HG02870 (cell line): ENCODE data around the gene BICRA.

Experiments
- ATAC-seq: cut with Tn5 transposase; IDR thresholded peaks from one replicate; pipeline ENCODE4 v1.9.1; 2021; ENCODE audit warnings: mild to moderate bottlenecking, moderate library complexity; ENCODE audit not compliant: unreplicated experiment

Gene BICRA

DNA sequence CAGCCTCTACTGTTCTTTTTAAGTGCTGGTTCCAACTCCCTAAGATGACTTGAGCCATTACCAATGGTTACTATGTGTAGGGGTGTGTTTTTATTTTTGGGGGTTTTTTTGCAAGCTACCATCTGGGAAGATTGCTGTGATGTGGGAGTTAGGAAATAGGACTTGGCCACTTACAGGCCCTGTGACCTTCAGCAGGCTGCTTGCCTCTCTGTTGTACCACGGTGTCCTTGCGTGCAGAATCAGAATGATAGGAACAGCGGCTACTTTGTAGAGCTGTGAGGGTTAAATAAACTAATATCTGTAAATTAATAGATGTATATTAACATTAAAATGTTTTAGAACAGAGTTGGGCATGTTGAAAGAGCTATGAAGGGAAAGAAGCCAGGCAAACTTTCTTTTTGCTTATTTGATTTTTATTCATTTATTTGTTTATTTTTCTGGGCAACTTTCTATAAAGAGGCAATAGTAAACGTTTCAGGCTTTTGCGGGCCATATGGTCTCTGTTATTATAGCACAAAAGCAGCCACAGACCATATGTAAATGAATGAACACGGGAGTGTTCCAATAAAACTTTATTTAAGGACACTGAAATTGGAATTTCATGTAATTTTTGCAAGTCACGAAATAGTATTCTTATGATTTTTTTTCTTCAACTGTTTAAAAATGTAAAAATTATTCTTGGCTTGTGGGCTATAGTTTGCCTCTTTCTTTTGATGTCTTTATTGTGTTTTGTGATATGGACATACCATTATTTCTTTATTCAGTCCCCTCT, 77.9 kb downstream of the BICRA start:
- ATAC-seq = no peak

DNA sequence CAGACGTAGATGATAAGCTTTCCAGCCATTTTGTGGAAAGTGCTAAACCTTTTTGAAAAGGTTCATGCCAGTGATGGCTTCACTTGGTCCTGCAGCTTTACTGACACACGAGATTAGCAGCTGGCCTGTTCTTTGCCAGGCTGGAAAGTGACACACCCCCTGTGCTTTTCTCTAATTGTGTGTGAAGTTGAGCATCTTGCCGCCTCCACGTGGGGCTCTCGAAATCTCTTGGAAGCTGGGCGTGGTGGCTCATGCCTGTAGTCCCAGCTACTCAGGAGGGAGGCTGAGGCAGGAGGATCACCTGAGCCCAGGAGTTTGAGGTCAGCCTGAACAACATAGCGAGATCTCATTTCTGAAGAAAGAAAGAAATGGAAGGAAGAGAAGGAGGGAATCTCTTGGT, 79.0 kb downstream of the BICRA start:
- no peak for ATAC-seq

DNA sequence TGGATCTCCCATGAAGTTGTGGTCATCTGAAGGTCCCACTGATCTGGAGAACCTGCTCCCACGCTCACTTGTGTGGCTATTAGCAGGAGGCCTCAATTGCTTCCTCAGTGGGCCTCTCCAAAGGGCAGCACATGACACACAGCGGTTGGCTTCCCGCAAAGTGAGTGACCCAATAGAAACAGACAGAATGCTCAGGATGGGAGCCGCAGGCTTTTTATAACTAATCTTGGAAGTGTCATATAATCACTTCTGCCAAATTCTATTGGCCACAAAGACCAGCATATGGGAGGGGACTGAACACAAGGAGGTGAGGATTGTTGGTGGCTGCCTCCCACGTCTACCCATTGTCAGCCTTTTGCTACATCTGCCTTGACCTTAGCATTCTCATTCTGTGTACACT, 82.2 kb downstream of the BICRA start:
- no peak for ATAC-seq

DNA sequence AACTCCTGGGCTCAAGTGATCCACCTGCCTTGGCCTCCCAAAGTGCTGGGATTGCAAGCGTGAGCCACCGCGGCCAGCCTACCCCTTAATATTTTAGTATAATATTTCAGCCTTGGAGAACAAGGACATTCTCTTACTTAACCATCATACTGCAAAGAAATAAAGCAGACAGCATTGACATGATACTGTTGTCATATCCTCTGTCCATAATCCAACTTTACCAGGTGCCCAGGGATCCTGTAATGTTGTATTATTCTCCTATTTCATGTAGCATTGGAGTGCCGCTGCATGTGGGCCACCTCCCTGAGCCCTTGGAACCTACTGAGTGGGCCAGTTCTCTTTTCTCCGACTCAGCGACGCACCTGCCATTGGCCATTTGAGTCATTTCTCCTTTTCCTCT, 82.8 kb downstream of the BICRA start:
- ATAC-seq = no peak

DNA sequence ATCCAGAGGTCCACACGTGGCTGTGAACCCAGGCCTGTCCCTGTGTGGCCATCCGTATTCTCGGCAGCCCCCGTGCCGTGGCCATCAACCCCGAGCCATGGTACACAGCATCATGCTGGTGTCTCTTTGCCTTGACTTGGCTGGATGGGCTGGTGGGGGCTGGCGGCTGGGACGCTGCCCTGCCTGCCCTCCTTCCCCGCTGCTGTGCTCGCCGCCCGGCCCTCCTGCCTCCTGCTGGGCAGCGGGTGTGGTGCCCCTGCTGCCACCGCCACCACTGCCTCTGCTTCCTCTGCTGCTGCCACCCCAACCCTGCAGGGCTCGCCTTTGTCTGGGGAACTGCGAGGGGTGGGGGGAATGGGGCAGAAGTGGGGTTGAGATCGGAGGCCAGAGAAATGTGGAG, 84.6 kb downstream of the BICRA start:
- no peak for ATAC-seq

DNA sequence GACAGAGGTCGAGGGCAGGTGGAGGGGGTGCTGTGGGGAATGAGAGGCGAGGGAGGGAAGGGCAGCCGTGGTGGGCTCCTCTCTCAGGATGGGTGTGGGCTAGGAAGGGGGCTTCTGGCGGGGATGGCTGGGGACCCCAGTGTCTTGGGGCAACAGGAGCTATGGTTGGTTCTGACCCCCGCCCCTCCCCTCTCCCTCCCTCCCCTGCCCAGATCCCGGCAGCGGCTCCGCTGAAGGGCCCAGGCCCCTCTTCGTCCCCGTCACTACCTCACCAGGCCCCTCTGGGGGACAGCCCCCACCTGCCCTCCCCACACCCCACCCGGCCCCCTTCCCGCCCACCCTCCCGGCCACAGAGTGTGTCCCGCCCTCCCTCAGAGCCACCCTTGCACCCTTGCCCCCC, 85.0 kb downstream of the BICRA start:
- ATAC-seq = no peak

DNA sequence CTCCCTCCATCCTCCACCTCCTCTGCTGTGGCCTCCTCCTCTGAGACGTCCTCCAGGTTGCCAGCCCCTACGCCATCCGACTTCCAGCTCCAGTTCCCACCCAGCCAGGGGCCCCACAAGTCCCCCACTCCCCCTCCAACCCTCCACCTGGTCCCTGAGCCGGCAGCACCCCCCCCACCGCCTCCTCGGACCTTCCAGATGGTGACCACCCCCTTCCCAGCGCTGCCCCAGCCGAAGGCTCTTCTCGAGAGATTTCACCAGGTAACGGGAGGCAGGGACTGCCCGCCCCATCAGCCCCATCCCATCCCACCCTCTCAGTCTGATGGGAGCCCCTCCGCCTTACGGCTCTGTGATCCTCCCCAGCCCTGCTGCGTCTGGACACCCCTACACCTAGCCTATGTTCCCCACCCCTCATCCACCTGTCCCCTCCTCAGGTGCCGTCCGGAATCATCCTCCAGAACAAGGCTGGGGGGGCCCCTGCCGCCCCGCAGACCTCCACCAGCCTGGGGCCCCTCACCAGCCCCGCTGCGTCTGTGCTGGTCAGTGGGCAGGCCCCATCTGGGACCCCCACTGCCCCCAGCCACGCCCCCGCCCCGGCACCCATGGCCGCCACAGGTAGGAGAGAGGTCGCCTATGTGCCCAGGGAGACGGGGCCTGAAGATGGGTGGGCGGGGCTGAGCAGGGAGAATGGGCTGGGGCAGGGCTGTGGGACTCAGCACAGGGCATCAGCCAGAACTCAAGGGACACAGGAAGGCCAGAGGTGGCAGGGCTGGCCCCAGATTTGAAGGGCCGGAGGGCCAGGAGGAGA, 85.7 kb downstream of the BICRA start:
- ATAC-seq = no peak

DNA sequence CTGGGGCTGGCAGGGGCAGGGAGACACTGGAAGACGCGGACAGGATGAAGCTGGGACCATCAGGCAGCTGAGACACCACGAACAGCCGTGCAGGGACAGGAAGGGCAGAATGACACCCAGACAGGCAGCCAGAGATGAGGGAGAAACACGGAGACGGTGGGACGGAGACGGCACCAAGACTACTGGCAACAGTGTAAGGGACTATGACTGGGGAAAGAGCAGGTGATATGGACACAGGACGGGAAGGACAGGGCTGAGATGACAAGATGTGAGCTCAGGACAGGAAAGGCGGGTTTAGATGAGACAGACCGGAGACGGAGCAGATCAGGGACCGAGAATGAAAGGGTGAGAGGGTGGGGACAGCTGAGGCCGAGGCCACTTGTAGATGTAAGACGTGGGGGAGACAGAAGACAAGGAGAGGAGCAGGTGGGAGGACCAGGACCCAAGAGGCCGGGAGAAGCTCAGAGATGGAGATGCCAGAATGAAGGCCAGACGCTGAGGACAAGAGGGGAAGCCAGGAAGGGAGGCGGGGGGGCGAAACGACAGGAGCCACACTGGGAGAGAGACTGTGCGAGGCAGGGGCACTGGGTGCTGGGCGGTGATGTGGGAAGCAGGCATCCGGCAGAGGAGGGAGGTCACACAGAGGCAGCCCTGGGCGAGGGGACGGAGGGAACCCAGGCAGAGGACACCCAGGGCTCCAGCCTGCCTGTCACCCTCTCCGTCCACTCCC, 86.8 kb downstream of the BICRA start:
- ATAC-seq = no peak

DNA sequence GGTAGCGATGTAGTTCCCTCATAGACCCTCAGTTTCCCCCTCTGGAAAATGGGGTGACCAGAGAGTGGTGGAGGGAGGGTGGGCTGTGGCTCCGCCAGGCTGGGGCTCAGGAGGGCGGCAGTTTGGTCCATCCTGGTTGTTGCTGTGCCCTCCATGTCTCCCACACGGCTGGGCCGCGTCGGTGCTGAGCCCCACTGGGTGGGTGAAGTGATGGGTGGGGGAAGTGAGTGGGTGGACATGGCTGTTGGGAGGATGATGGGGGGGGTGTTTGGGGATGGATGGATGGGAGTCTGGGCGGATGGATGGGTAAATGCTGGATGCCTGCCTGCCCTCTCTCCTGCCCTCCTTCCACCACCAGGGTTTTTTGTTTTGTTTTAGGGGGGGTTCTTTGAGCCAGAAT, 87.7 kb downstream of the BICRA start:
- no peak for ATAC-seq

DNA sequence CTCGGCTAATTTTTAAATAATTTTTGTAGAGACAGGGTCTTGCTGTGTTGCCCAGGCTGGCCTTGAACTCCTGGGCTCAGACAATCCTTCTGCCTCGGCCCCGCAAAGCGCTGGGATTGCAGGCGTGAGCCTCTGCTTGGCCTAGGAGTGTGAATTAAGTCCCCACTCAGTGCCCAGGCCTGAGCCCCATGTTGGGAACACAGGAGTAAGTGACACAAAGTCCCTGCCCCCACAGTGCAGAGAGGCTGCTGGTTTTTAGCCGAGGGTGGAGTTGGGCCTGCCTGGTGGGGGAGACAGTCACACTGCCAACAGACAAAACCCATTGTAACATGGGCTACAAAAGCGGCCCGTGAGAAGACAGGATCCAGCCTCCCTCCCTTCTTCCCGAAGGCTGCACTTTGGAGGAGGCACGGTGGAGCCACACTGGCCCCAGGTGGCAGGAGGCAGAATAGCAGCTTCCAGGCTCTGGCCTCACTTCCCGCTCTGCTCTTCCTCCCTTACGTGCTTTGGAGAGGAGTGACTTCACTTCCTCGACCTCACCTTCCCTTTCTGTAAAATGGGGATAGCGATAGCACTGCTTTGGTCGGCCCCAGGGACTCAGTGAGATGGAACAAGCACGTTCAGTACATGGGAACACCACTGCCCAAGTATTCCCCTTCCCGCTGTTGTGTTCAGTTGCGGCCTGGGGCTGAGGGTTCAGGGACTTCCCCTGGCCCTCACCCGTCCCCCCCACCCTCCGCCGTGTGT, 89.1 kb downstream of the BICRA start:
- no peak for ATAC-seq

DNA sequence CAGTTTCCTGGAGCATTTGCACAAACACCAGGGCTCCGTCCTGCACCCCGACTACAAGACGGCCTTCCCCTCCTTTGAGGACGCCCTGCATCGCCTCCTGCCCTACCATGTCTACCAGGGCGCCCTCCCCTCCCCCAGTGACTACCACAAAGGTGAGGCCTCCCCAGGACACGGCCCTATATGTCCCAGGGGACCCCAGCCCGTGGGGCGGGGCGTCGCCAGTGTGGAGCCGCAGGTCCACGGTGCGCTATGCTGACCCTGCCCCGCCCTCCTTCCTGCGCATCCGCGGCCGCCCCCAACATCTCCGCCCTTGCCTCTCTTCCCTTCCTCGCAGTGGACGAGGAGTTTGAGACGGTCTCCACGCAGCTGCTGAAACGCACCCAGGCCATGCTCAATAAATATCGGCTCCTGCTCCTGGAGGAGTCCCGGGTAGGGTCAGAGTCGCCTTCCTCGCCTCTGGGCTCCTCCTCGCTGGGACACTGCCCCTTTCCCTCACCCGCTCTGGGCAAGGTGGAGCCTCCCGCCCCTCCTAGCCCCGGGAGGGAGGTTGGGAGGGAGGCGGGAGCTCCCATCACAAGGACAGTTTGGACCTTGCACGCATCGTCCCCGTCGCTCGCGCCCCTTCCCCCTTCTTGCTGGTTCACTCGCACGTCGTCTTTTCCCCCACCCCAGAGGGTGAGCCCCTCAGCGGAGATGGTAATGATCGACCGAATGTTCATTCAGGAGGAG, 89.9 kb downstream of the BICRA start:
- no peak for ATAC-seq

DNA sequence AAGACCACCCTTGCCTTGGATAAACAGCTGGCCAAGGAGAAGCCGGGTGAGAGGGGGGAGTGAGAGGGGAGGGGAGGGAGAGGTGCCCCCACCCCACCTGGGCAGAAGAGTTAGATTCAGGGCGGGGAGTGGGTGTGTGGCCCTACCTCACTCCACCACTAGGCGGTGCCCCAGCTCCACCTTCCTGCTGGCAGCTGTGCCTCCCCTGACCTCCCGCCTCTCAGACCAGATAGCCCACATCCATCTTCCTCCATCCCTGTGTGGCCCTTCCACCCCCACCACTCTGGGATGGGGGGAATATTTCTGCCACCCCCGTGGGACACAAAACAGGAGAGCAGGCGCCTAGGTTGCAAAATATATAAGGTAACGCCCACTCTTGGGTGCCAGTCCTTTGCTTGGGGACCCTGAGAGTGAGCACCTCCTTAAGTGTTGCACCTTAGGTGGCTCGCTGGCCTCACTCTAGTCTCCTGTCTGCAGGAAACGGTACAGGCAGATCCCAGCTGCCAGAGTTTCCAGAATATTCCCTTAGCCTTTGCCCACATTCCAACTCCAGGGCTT, 90.5 kb downstream of the BICRA start:
- no peak for ATAC-seq

DNA sequence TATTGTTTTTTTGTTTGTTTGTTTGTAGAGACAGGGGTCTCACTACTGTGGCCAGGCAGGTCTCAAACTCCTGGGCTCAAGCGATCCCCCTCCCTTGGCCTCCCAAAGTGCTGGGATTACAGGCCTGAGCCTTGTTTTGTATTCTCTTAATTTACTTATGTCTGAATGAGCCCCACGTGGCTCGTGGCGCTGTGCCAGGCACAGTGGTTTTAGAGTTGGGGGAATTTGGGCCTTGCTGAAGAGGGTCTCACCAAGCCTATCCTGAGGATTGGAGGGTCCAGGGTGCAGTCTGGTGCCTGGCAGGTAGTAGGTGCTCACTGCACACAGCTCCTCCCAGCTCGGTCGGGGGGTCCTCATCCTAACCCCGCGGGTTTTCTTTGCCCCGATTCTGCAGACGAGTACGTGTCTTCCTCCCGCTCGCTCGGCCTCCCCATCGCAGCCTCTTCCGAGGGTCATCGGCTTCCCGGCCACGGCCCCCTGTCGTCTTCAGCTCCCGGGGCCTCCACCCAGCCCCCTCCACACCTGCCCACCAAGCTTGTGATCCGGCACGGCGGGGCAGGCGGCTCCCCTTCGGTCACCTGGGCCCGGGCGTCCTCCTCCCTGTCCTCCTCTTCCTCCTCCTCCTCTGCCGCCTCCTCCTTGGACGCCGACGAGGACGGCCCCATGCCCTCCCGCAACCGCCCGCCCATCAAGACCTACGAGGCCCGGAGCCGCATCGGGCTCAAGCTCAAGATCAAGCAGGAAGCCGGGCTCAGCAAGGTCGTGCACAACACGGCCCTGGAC, 92.2 kb downstream of the BICRA start:
- no peak for ATAC-seq

DNA sequence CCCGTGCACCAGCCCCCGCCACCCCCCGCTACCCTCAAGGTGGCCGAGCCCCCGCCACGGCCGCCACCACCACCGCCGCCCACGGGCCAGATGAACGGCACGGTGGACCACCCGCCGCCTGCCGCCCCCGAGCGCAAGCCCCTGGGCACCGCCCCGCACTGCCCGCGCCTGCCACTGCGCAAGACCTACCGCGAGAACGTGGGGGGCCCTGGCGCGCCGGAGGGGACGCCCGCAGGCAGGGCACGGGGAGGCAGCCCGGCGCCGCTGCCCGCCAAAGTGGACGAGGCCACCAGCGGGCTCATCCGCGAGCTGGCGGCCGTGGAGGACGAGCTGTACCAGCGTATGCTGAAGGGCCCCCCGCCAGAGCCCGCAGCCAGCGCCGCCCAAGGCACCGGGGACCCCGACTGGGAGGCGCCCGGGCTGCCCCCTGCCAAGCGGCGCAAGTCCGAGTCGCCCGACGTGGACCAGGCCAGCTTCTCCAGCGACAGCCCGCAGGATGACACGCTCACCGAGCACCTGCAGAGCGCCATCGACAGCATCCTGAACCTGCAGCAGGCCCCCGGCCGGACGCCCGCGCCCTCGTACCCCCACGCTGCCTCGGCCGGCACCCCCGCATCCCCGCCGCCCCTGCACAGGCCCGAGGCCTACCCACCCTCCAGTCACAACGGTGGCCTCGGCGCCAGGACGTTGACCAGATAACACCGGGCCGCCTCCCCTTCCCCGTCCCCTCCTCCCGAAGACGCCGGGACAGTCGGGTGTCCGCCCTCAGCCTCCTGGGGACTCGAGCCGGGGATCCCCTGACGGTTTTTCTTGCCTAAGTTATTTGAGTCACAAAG, 93.0 kb downstream of the BICRA start:
- ATAC-seq = no peak

DNA sequence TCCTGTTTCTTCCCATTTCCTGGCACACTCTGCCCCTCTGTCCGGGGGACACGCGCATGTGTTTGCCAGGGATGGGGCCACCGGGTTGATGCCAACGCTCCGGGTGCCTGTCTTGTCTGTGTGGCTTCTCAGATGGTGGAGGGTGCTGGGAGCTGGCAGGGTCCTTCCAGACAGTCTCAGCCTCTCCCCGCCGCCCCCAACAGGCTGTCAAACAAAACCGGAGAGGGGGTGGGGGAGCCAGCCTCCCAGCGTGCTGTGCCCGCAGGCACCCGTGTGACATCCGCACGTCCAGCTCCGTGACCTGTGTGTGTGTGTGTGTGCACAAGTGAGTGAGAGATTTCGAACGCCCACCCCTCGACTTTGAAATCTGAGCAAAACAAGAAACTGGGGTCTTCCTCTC, 93.7 kb downstream of the BICRA start:
- ATAC-seq = no peak

DNA sequence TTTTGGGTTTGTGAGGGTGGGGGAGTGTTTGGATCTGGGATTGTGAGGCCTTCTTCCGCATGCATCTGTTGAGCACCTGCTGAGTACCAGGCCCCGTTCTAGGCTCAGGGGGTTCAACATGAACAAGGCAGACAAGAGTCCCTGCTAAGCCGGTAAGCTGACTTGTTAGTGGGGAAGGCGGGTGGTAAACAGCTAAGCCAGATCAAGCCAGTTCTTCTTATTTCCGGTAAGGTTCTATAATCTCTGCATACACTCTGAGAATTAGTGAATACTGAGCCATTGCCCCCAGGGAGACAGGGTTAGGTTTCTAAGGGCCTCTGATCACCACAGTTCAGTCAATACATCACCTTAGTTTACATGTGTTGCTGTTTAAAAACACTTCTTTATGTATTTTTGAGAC, 94.4 kb downstream of the BICRA start:
- ATAC-seq = no peak

DNA sequence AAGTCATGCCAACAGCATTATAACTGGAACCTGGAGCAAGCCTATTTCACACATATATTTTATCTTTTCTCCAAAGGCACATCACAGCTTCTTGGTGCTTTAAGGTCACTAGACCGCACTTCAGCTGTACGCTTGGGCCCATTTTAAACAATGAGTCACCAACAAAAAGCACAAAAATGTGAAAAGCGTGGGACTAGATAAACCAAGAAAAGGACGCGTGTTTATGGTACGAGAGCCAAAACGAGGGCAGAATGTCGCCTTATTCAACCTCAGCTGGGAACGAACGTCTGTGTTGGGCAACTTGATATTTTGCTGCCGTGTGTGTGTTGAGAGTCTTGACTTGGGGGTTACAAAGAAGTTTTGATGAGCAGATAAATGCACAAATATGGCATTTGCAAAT, 95.1 kb downstream of the BICRA start:
- ATAC-seq = no peak

DNA sequence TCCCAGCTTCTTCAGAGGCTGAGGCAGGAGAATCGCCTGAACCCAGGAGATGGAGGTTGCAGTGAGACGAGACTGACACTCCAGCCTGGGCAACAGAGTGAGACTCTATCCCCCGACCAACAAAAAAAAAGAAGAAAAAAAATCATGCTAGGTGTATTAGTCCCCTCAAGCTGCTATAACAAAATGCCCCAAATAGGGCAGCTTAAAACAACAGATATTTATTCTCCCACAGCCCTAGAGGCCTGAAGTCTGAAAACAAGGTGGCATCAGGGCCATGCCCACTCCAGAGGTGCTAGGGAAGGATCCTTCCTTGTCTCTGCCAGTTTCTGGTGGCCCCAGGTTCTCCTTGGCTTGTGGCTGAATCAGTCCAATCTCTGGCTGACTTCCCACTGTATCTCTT, 95.7 kb downstream of the BICRA start:
- no peak for ATAC-seq
